GM12878 (cell line): ENCODE data around the gene ZNF710. TPM values are rescaled to one million over a fixed set of nuclear protein-coding genes. Genes with fewer than 3 reads are reported as not detected.

Source experiments
- ATAC-seq: fragments of 200-7000 bp; cut with Tn5 transposase; 3 replicates; pipeline ENCODE4 v1.9.1; 2020; ENCODE audit warnings: mild to moderate bottlenecking, moderate library complexity
- BruUV-seq: library from RNA; stranded (reverse); fragments of 400-500 nt; replicated peaks from 2 replicates; lab custom pipeline; 2021; lab: Mats Ljungman, UMichigan
- CTCF ChIA-PET: fragments of 300-600 bp; sonication (Branson Sonifier 250); formaldehyde crosslinking; extraction: SDS; loops from one replicate; lab custom pipeline; 2021; ENCODE audit warnings: inconsistent platforms; lab: Yijun Ruan, JAX
- POLR2A ChIA-PET: fragments of 350-600 bp; formaldehyde crosslinking; extraction: SDS; loops from one replicate; lab custom pipeline; 2021; ENCODE audit warnings: inconsistent platforms; lab: Charles Lee
- RAD21 ChIA-PET: fragments of 300-600 bp; sonication (Branson Sonifier 250); formaldehyde crosslinking; loops from one replicate; lab custom pipeline; 2023; ENCODE audit warnings: antibody characterized with exemption; ENCODE audit not compliant: unreplicated experiment; lab: Charles Lee
- SMC1A ChIA-PET: fragments of 300-600 bp; sonication (Branson Sonifier 250); formaldehyde crosslinking; loops from one replicate; lab custom pipeline; 2023; ENCODE audit not compliant: unreplicated experiment, uncharacterized antibody; lab: Charles Lee
- DNase-seq: peaks from one replicate; pipeline ENCODE4 v3.0.0-alpha.2; 2011; ENCODE audit warnings: low read depth, low spot score
- FAIRE-seq: peaks from 3 replicates; lab custom pipeline; 2011; peaks lifted over from hg19 to GRCh38; lab: Jason Lieb, UNC
- H2AFZ ChIP-seq: 2 replicates; pipeline ENCODE4 v1.6.0; 2011; ENCODE audit warnings: low read depth, low read length, control low read depth; ENCODE audit not compliant: control insufficient read depth
- H3K27ac ChIP-seq: 2 replicates; pipeline ENCODE4 v1.5.1; 2011; ENCODE audit warnings: control low read depth; ENCODE audit not compliant: control insufficient read depth, insufficient read depth
- H3K27me3 ChIP-seq, 2 experiments: replicated peaks in 1 of 2; 2 replicates each; pipeline versions ENCODE4 v1.6.0 to v1.6.1; 2011; ENCODE audit warnings: low read length in 1 of 2; ENCODE audit not compliant: control insufficient read depth in 2 of 2, insufficient read depth in 2 of 2
- H3K36me3 ChIP-seq, 2 experiments: 2 replicates each; pipeline ENCODE4 v1.5.1; 2011; ENCODE audit warnings: low read length in 1 of 2; ENCODE audit not compliant: control insufficient read depth in 2 of 2, insufficient read depth in 2 of 2
- H3K4me1 ChIP-seq: 2 replicates; pipeline ENCODE4 v1.6.1; 2011; ENCODE audit warnings: mild to moderate bottlenecking, low read length, moderate library complexity, mixed read lengths; ENCODE audit not compliant: control insufficient read depth, insufficient read depth
- H3K4me2 ChIP-seq: 2 replicates; pipeline ENCODE4 v1.6.0; 2011; ENCODE audit warnings: control low read depth; ENCODE audit not compliant: control insufficient read depth, insufficient read depth
- H3K4me3 ChIP-seq: fragments of 200-600 bp; sonication (generic); 2 replicates; pipeline ENCODE4 v1.5.1; 2016
- H3K79me2 ChIP-seq: 2 replicates; pipeline ENCODE4 v1.6.0; 2011; ENCODE audit warnings: low read length; ENCODE audit not compliant: control insufficient read depth, insufficient read depth
- H3K9ac ChIP-seq: 2 replicates; pipeline ENCODE4 v1.8.0; 2011; ENCODE audit warnings: low read length, control low read depth, mixed read lengths; ENCODE audit not compliant: control insufficient read depth, insufficient read depth
- H3K9me3 ChIP-seq: replicated peaks from 3 replicates; pipeline ENCODE4 v1.5.1; 2011; ENCODE audit warnings: mild to moderate bottlenecking, low read length; ENCODE audit not compliant: control insufficient read depth, insufficient read depth
- H4K20me1 ChIP-seq: 2 replicates; pipeline ENCODE4 v1.6.0; 2011; ENCODE audit not compliant: control insufficient read depth, insufficient read depth
- BMI1 ChIP-seq: fragments of 450-650 bp; IDR thresholded peaks from 2 replicates; pipeline ENCODE4 v1.6.1; 2016; ENCODE audit warnings: mild to moderate bottlenecking, moderate library complexity, borderline replicate concordance
- CBX3 ChIP-seq: fragments of 200-600 bp; sonication (generic); IDR thresholded peaks from 2 replicates; pipeline ENCODE4 v1.6.1; 2016; ENCODE audit warnings: low read depth, borderline replicate concordance
- CHD2 ChIP-seq: IDR thresholded peaks from 2 replicates; pipeline ENCODE4 v1.6.1; 2011; ENCODE audit warnings: low read depth, low read length, improper control_type of control experiment, borderline replicate concordance
- CREB1 ChIP-seq: IDR thresholded peaks from 2 replicates; pipeline ENCODE4 v1.6.1; 2012; ENCODE audit warnings: low read depth, mild to moderate bottlenecking, inconsistent platforms
- CTCF ChIP-seq, 3 experiments: IDR thresholded peaks in 2 of 3; conservative IDR thresholded peaks in 1 of 3; 2 replicates each; pipeline ENCODE4 v1.5.1; 2011; ENCODE audit warnings: low read depth in 3 of 3, low read length in 3 of 3, mild to moderate bottlenecking in 3 of 3, control low read depth in 2 of 3, moderate library complexity in 2 of 3, inconsistent platforms in 1 of 3, mixed read lengths in 1 of 3; ENCODE audit not compliant: control insufficient read depth in 2 of 3, insufficient read depth in 1 of 3; ENCODE audit errors: extremely low read depth in 1 of 3
- RELA ChIP-seq: fragments of 450-650 bp; IDR thresholded peaks from 2 replicates; pipeline ENCODE4 v1.8.0; 2014; ENCODE audit warnings: borderline replicate concordance; ENCODE audit not compliant: partially characterized antibody
- SKIL ChIP-seq: fragments of 450-650 bp; IDR thresholded peaks from 2 replicates; pipeline ENCODE4 v1.6.1; 2017; ENCODE audit warnings: mild to moderate bottlenecking, low read depth, inconsistent platforms; ENCODE audit not compliant: poor library complexity, severe bottlenecking
- SMAD5 ChIP-seq: IDR thresholded peaks from 2 replicates; pipeline ENCODE4 v1.6.1; 2016; ENCODE audit warnings: antibody characterized with exemption, low read depth
- SUPT20H ChIP-seq: IDR thresholded peaks from 2 replicates; pipeline ENCODE4 v1.6.1; 2011; ENCODE audit warnings: low read depth, mild to moderate bottlenecking, low read length, moderate library complexity, borderline replicate concordance; ENCODE audit not compliant: control insufficient read depth
- ZBTB11 ChIP-seq: fragments of 450-650 bp; formaldehyde crosslinking; IDR thresholded peaks from 2 replicates; pipeline ENCODE4 v1.5.0; 2022; ENCODE audit warnings: mild to moderate bottlenecking, missing genetic modification characterization
- WGBS: methylation state at CpG from one replicate; pipeline ENCODE4 v1.1.6; 2016; ENCODE audit warnings: low lambda C conversion rate; ENCODE audit not compliant: insufficient replicate concordance, insufficient coverage; ENCODE audit errors: missing lambda C conversion rate; 5-methylcytosine and 5-hydroxymethylcytosine counted together
- in situ Hi-C: fragments of 300-500 bp; cut with MboI; formaldehyde crosslinking; loops from 9 replicates; pipeline ENCODE4 v1.14.3; 2018; ENCODE audit warnings: mixed read lengths
- intact Hi-C: fragments of 100-400 bp; cut with micrococcal nuclease; formaldehyde crosslinking; loops from one replicate; pipeline ENCODE4 v1.14.2; 2022; ENCODE audit not compliant: unreplicated experiment
- polyA plus RNA-seq, 11 experiments: library from polyadenylated mRNA; depleted of rRNA in 4 of 11; unstranded in 6 of 11; stranded (reverse) in 5 of 11; fragments of >200 nt; fragmentation: Nextera tagmentation in 4 of 11; fragmentation: Illumina TruSeq in 1 of 11; extraction: Ambion mirVana in 4 of 11; extraction: Trizol in 1 of 11; gene quantifications; 1 replicate in 1 of 11; 2 replicates in 10 of 11; pipeline versions ENCODE4 v1.2.1 to v1.2.3, GENCODE V29; 2011 to 2016; ENCODE audit warnings: inconsistent platforms in 2 of 11, missing spikeins in 2 of 11, low read depth in 1 of 11
- total RNA-seq, 4 experiments: library from RNA; depleted of rRNA in 3 of 4; stranded (reverse); fragments of >200 nt in 3 of 4; fragmentation: Illumina TruSeq in 1 of 4; extraction: Trizol in 1 of 4; gene quantifications; 2 replicates each; pipeline versions ENCODE4 v1.2.1 to v1.2.3, GENCODE V29; 2013 to 2021

Gene ZNF710
- total and polyA plus RNA-seq, 10 of the 15 experiments (the other 5 are each of a cell fraction or from before 2014, with no cell fraction given): 1.4 to 43.5 (median 9.8) TPM

- TF ChIP-seq ZBTB11 (CRISPR knock-in tag): no peak
- TF ChIP-seq SMAD5: no peak
- no peak for TF ChIP-seq SUPT20H
These were observed 123.4 kb downstream of the ZNF710 start (continued) for GRCh38 chr15:90124507-90124906.

GRCh38 chr15:90126022-90126421 is 124.9 kb downstream of the ZNF710 start:
- no peak for DNase-seq
- in situ Hi-C loops: no loop called here
- Histone ChIP-seq H3K36me3 (no peaks in the 10 kb centered on the region), H2AFZ (no peak overlapping the region), H3K4me3 (no peak overlapping the region), H3K4me1 (peaks cover 3% of the 10 kb centered on the region; the same call in 1 of the 2 replicates), H3K27ac (no peak overlapping the region), H3K27me3 (no peaks in the 10 kb centered on the region), H4K20me1 (no peaks in the 10 kb centered on the region), H3K9ac (no peak overlapping the region)
- no TSS peak for BruUV-seq
- TF ChIP-seq BMI1: no peak
- no peak for TF ChIP-seq CTCF (IDR thresholded peaks at IDR 0.05 in 2 of 3, conservative IDR thresholded peaks at IDR 0.05 in 1 of 3; ENCODE audit: control insufficient read depth in 2 of 3, extremely low read depth in 1 of 3, insufficient read depth in 1 of 3, low read depth in 3 of 3, low read length in 3 of 3)
- TF ChIP-seq CHD2: no peak
- no peak for TF ChIP-seq RELA
- no peak for TF ChIP-seq SKIL
- TF ChIP-seq CBX3: no peak
- TF ChIP-seq CREB1: no peak
- TF ChIP-seq, all 136 proteins: peak for 0
- CTCF ChIA-PET: no interaction called here
- POLR2A ChIA-PET: interaction anchor here (0.6 kb wide), 1 partner anchor 80 kb away, joined by 3 read pairs; no protein-coding TSS in a partner anchor
- SMC1A ChIA-PET: no interaction called here
- no peak overlapping the region for H3K4me2 ChIP-seq
- H3K9me3 ChIP-seq: no peaks in the 10 kb centered on the region
- intact Hi-C loops: no loop called here
- FAIRE-seq: no peak
- WGBS: 57% methylated on average over 6 of the region's 6 CpGs
- RAD21 ChIA-PET: no interaction called here
- no peak for ATAC-seq
- no peaks in the 10 kb centered on the region for H3K79me2 ChIP-seq
